ENCODE data around the gene CBFB. TPM values are rescaled to one million over a fixed set of nuclear protein-coding genes. Genes with fewer than 3 reads are reported as not detected.

Gene CBFB
- total and polyA plus RNA-seq, 2 of the 13 experiments (the other 11 are each of a cell fraction or from before 2014, with no cell fraction given) = 22.1 to 70.8 TPM

GRCh38 chr16:67150047-67150832, 121.3 kb downstream of the CBFB start (continued):
- TF ChIP-seq RBM22 (optimal IDR thresholded peaks at IDR 0.05; ENCODE audit: low read length) = peak; percentile 61
- no peak for TF ChIP-seq STAT5B (CRISPR knock-in tag; IDR thresholded peaks at IDR 0.05)
- 0 out of 2 replicates have a peak, but pooled peaks have one; percentile 2 for TF ChIP-seq ZNF7 (CRISPR knock-in tag; IDR thresholded peaks at IDR 0.05)
- TF ChIP-seq E2F1 (CRISPR knock-in tag; IDR thresholded peaks at IDR 0.05) = no peak
- no peak for TF ChIP-seq PHF5A (CRISPR knock-in tag; IDR thresholded peaks at IDR 0.05; ENCODE audit: low read depth, unreplicated experiment)
- TF ChIP-seq ZNF761 (CRISPR knock-in tag; conservative IDR thresholded peaks at IDR 0.05) = no peak
- TF ChIP-seq TOPORS (CRISPR knock-in tag; IDR thresholded peaks at IDR 0.05) = no peak
- no peak for TF ChIP-seq ZNF770 (CRISPR knock-in tag; IDR thresholded peaks at IDR 0.05)
- no peak; the same call in 1 of the 2 replicates for TF ChIP-seq TBX2 (CRISPR knock-in tag; IDR thresholded peaks at IDR 0.05; ENCODE audit: borderline replicate concordance)
- peak; percentile 59 for TF ChIP-seq RBFOX2 (IDR thresholded peaks at IDR 0.05; ENCODE audit: low read depth, low read length)
- TF ChIP-seq ELF3 (CRISPR knock-in tag; IDR thresholded peaks at IDR 0.05) = no peak
- no peak for TF ChIP-seq ZNF513 (CRISPR knock-in tag; conservative IDR thresholded peaks at IDR 0.05)
- no peak for TF ChIP-seq PBX3 (CRISPR knock-in tag; IDR thresholded peaks at IDR 0.05; ENCODE audit: borderline replicate concordance)
- TF ChIP-seq ZBTB1 (CRISPR knock-in tag; IDR thresholded peaks at IDR 0.05; ENCODE audit: borderline replicate concordance) = no peak
- TF ChIP-seq POLR2AphosphoS5 (IDR thresholded peaks at IDR 0.05; ENCODE audit: low read depth, low read length) = peak; percentile 23; the same call in 1 of the 2 replicates
- TF ChIP-seq ZNF674 (CRISPR knock-in tag; IDR thresholded peaks at IDR 0.05; ENCODE audit: low read depth) = no peak
- no peak for TF ChIP-seq ZNF160 (CRISPR knock-in tag; IDR thresholded peaks at IDR 0.05)
- no peak for TF ChIP-seq SKI (IDR thresholded peaks at IDR 0.05; ENCODE audit: partially characterized antibody)
- TF ChIP-seq ZNF34 (CRISPR knock-in tag; IDR thresholded peaks at IDR 0.05; ENCODE audit: borderline replicate concordance) = no peak
- TF ChIP-seq KDM1A (CRISPR knock-in tag; IDR thresholded peaks at IDR 0.05) = no peak
- peak; percentile 27 for TF ChIP-seq HNRNPLL (IDR thresholded peaks at IDR 0.05; ENCODE audit: low read depth, low read length, poor library complexity, severe bottlenecking)
- TF ChIP-seq ETV5 (CRISPR knock-in tag; IDR thresholded peaks at IDR 0.05; ENCODE audit: borderline replicate concordance) = peak; percentile 28; the same call in 1 of the 2 replicates
